HEK293T (cell line): ENCODE data around the gene NXNL1.
A peak's percentile ranks its signal among the peaks of the same experiment; 100 is the strongest.

Experiments
- CTCF ChIA-PET: fragments of 350-600 bp; formaldehyde crosslinking; extraction: SDS; loops from one replicate; lab custom pipeline; 2021; ENCODE audit warnings: antibody characterized with exemption, inconsistent platforms; lab: Yijun Ruan, JAX
- POLR2A ChIA-PET: fragments of 350-600 bp; formaldehyde crosslinking; extraction: SDS; loops from one replicate; lab custom pipeline; 2020; ENCODE audit warnings: antibody characterized with exemption, inconsistent platforms; lab: Yijun Ruan, JAX
- DNase-seq: peaks from one replicate; pipeline ENCODE4 v3.0.0; 2012; ENCODE audit warnings: mixed read lengths; ENCODE audit errors: extremely low spot score
- ARNT ChIP-seq: fragments of 450-650 bp; IDR thresholded peaks from 2 replicates; pipeline ENCODE4 v1.6.1; 2017; ENCODE audit warnings: mild to moderate bottlenecking
- BHLHE40 ChIP-seq: fragments of 450-650 bp; IDR thresholded peaks from 2 replicates; pipeline ENCODE4 v1.6.1; 2016; ENCODE audit warnings: mild to moderate bottlenecking, moderate library complexity, borderline replicate concordance
- CTBP1 ChIP-seq: fragments of 450-650 bp; IDR thresholded peaks from 2 replicates; pipeline ENCODE4 v1.6.1; 2016; ENCODE audit warnings: borderline replicate concordance
- ELF4 ChIP-seq: fragments of 450-650 bp; IDR thresholded peaks from 2 replicates; pipeline ENCODE4 v1.6.1; 2017; ENCODE audit warnings: antibody characterized with exemption
- FOXA1 ChIP-seq: fragments of 450-650 bp; IDR thresholded peaks from 2 replicates; pipeline ENCODE4 v1.6.1; 2016; ENCODE audit warnings: mild to moderate bottlenecking
- FOXK2 ChIP-seq: fragments of 450-650 bp; IDR thresholded peaks from 2 replicates; pipeline ENCODE4 v1.6.1; 2016; ENCODE audit warnings: mild to moderate bottlenecking
- FOXM1 ChIP-seq: fragments of 450-650 bp; IDR thresholded peaks from 2 replicates; pipeline ENCODE4 v1.6.1; 2017; ENCODE audit warnings: mild to moderate bottlenecking, borderline replicate concordance
- HDGF ChIP-seq: fragments of 450-650 bp; IDR thresholded peaks from 2 replicates; pipeline ENCODE4 v1.6.1; 2017; ENCODE audit warnings: antibody characterized with exemption, borderline replicate concordance
- L3MBTL2 ChIP-seq: fragments of 450-650 bp; conservative IDR thresholded peaks from 2 replicates; pipeline ENCODE4 v1.6.1; 2016; ENCODE audit warnings: mild to moderate bottlenecking
- LEF1 ChIP-seq: fragments of 450-650 bp; IDR thresholded peaks from 2 replicates; pipeline ENCODE4 v1.6.1; 2017; ENCODE audit warnings: mild to moderate bottlenecking, borderline replicate concordance
- NFRKB ChIP-seq: fragments of 450-650 bp; IDR thresholded peaks from 2 replicates; pipeline ENCODE4 v1.6.1; 2016; ENCODE audit warnings: mild to moderate bottlenecking, moderate library complexity
- SP1 ChIP-seq: fragments of 450-650 bp; IDR thresholded peaks from 2 replicates; pipeline ENCODE4 v1.6.1; 2017
- SUZ12 ChIP-seq: fragments of 450-650 bp; IDR thresholded peaks from 2 replicates; pipeline ENCODE4 v1.6.1; 2016; ENCODE audit warnings: mild to moderate bottlenecking
- TARDBP ChIP-seq: fragments of 450-650 bp; IDR thresholded peaks from 2 replicates; pipeline ENCODE4 v1.6.1; 2016
- ZNF384 ChIP-seq: fragments of 450-650 bp; IDR thresholded peaks from 2 replicates; pipeline ENCODE4 v1.6.1; 2016
- TF ChIP-seq, protein P1 (sequence below): fragments of 450-650 bp; IDR thresholded peaks from 2 replicates; pipeline ENCODE4 v1.6.1; 2016

The NXNL1 gene

DNA sequence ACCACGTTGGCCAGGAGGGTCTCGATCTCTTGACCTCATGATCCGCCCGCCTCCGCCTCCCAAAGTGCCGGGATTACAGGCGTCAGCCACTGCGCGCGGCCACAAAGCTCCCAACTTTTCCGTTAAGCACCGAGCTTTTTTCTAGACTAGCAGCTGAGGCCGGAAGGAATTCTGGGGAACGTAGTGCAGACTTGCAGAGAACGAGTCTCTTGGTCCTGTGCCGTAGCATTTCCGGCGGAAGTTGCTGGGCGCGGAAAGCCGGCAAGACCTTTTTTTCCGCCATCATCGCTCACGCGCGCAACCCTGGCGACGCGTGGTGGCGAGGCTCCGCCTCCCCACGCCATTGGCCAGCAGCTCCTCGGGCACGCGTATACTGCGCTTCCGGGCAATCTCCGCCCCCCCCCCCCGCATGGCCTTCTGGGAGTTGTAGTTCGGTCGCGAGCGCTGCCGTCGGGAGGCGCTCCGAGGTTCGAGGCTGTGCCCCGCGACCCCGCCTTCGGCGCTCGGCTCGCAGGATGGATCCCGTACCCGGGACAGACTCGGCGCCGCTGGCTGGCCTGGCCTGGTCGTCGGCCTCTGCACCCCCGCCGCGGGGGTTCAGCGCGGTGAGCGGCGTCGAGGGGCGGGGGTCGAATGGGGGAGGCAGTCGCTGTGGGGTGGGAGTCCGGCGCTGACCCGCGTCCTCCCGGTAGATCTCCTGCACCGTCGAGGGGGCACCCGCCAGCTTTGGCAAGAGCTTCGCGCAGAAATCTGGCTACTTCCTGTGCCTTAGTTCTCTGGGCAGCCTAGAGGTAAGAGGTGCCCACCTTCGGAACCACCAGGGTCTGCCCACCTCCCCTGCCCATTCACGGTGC lies 40.9 kb downstream of the NXNL1 start, which contains the start of gene MVB12A:
TSS of gene MVB12A (plus strand) at position 427 of the 854 bp plus-strand sequence. CDS start at position 516, 89 bp downstream.
- POLR2A ChIA-PET: interaction anchor here (0.5 to 2.0 kb wide), 23 partner anchors 9 to 889 kb away, joined by 3 to 25 read pairs (median 4); partner anchors contain the start of genes BABAM1, BST2, DDA1 and JUND
- peak; percentile 98 for DNase-seq
- CTCF ChIA-PET: interaction anchor here (1.1 kb wide), 2 partner anchors 9 to 14 kb away, joined by 3 to 4 read pairs; partner anchors contain the start of gene BST2
- TF ChIP-seq ZNF384 (peak; percentile 85), SUZ12 (no peak)

DNA sequence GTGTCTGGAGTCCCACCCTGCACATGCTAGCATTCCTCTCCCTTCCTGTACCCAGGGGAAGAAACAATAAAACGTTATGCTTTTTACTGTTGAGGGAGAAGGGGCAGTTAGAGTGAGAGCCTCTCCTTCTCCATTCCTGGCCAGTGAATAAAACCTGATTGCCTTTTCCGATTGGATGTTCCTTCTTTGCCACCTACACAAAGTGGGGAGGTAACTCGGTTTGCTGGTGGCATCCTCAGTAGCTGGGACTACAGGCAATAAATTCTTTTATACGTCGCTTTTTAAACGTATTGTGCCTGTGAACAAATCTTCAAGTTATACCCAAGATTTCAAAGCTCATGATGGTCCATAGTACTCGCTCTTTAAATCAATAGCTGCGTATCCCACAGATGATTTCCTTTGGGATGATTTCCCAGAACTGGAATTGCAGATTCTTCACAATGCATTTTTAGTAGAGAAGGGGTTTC lies 41.5 kb downstream of the NXNL1 start:
- TF ChIP-seq FOXM1: no peak
- TF ChIP-seq FOXA1: no peak
- TF ChIP-seq SUZ12: no peak
- TF ChIP-seq L3MBTL2: no peak
- no peak for TF ChIP-seq CTBP1
- no peak for TF ChIP-seq ZNF384
- TF ChIP-seq HDGF: no peak
- TF ChIP-seq, protein P1, sequence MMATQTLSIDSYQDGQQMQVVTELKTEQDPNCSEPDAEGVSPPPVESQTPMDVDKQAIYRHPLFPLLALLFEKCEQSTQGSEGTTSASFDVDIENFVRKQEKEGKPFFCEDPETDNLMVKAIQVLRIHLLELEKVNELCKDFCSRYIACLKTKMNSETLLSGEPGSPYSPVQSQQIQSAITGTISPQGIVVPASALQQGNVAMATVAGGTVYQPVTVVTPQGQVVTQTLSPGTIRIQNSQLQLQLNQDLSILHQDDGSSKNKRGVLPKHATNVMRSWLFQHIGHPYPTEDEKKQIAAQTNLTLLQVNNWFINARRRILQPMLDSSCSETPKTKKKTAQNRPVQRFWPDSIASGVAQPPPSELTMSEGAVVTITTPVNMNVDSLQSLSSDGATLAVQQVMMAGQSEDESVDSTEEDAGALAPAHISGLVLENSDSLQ: no peak
- CTCF ChIA-PET: interaction anchor here (0.6 to 1.1 kb wide), 3 partner anchors 8 to 32 kb away, joined by 3 to 4 read pairs (median 4); partner anchors contain the start of gene BST2
- POLR2A ChIA-PET: interaction anchor here (0.5 to 2.0 kb wide), 23 partner anchors 8 to 889 kb away, joined by 3 to 25 read pairs (median 4); partner anchors contain the start of genes BABAM1, BST2, DDA1 and JUND
- DNase-seq: no peak

DNA sequence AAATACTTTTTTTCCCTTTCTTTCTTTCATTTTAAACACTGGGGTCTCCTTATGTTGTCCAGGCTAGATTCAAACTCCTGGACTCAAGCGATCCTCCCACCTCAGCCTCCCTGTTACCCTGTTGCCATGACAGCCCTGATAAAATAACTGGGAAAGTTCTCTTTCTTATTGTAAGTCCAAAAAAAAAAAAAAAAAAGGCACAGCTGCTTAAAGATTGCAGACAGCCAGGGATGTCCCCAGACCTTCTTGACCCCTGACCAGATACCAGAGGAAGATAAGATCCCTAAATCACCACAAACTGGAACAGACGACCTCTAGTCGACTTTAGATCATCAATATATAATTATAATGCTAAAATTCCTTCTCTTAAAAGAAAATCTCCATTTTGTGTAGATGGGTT lies 42.0 kb downstream of the NXNL1 start:
- no peak for DNase-seq
- CTCF ChIA-PET: interaction anchor here (0.6 to 1.1 kb wide), 3 partner anchors 13 to 617 kb away, joined by 3 to 4 read pairs (median 4); partner anchors contain the start of gene BST2
- POLR2A ChIA-PET: interaction anchor here (1.0 to 2.0 kb wide), 5 partner anchors 12 to 110 kb away, joined by 5 to 25 read pairs (median 6); partner anchors contain the start of genes BST2 and DDA1
- no peak for TF ChIP-seq LEF1
- no peak for TF ChIP-seq FOXM1
- no peak for TF ChIP-seq L3MBTL2
- TF ChIP-seq FOXK2: no peak
- TF ChIP-seq CTBP1: no peak
- no peak for TF ChIP-seq SUZ12
- TF ChIP-seq TARDBP: no peak
- no peak for TF ChIP-seq ZNF384
- TF ChIP-seq SP1: no peak
- TF ChIP-seq NFRKB: no peak
- no peak for TF ChIP-seq ARNT
- no peak for TF ChIP-seq HDGF
- TF ChIP-seq, protein P1: no peak
- no peak for TF ChIP-seq BHLHE40
- no peak for TF ChIP-seq ELF4
- TF ChIP-seq FOXA1: no peak

DNA sequence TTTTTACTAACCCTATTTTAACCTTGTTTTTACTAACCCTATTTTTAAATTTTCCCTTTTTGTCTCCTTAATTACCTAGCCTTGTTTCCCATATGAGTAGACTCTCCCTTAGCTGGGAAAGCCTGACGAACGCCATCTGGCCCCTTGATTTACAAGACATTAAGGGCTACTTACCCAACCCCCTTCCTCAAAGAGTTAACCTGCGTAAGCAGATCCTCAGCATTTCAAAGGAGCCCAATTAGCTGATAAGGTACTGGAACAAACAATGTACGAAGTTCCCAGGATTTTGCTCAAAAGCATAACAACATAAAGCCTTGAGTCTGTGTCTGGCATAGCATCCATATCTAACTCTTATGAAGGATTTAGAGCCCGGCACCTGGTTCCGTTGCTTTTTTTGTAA lies 45.6 kb downstream of the NXNL1 start:
- TF ChIP-seq HDGF (no peak), ZNF384 (no peak), FOXA1 (no peak), SUZ12 (no peak), NFRKB (no peak), FOXM1 (no peak), LEF1 (no peak), BHLHE40 (no peak), L3MBTL2 (no peak), TARDBP (no peak), ARNT (no peak), ELF4 (no peak), SP1 (no peak), CTBP1 (no peak), FOXK2 (no peak)
- TF ChIP-seq, protein P1: no peak
- ChIA-PET POLR2A (interaction anchor here (1.4 kb wide), 1 partner anchor 12 kb away, joined by 3 read pairs; no protein-coding TSS in a partner anchor), CTCF (no interaction called here)
- DNase-seq: no peak

DNA sequence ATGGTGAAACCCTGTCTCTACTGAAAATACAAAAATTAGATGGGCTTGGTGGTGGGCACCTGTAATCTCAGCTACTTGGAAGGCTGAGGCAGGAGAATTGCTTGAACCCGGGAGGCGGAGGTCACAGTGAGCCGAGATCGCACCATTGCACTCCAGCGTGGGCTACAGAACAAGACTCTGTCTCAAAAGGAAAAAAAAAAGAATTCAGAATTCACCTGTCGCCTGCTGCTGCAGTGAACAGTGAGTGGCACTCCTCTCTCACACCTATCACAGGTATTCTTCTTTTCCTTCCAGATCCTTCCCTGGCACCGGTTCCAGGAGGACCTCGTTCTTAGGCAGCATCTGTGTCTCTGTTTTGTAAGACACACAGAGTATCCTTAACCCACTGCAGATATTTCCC lies 46.6 kb downstream of the NXNL1 start:
- no peak for DNase-seq
- POLR2A ChIA-PET: interaction anchor here (3.3 kb wide), 1 partner anchor 11 kb away, joined by 13 read pairs; no protein-coding TSS in a partner anchor
- no peak for TF ChIP-seq ELF4
- no peak for TF ChIP-seq L3MBTL2
- no peak for TF ChIP-seq ARNT
- no peak for TF ChIP-seq CTBP1
- no peak for TF ChIP-seq LEF1
- no peak for TF ChIP-seq HDGF
- no peak for TF ChIP-seq FOXM1
- no peak for TF ChIP-seq FOXK2
- TF ChIP-seq TARDBP: no peak
- TF ChIP-seq, protein P1: no peak
- TF ChIP-seq BHLHE40: no peak
- no peak for TF ChIP-seq SUZ12
- TF ChIP-seq FOXA1: no peak
- TF ChIP-seq SP1: no peak
- no peak for TF ChIP-seq ZNF384
- no peak for TF ChIP-seq NFRKB
- CTCF ChIA-PET: no interaction called here
